HepG2 (cell line): ENCODE measurements around the gene IVD. TPM values are rescaled to one million over a fixed set of nuclear protein-coding genes. Genes with fewer than 3 reads are reported as not detected.

Experiments
- ATF5 ChIP-seq: sonication (generic); formaldehyde crosslinking; IDR thresholded peaks from 2 replicates; pipeline ENCODE4 v1.4.0; 2020; ENCODE audit warnings: mild to moderate bottlenecking, low read depth, missing genetic modification reagents
- CBX5 ChIP-seq: sonication (generic); formaldehyde crosslinking; IDR thresholded peaks from 2 replicates; pipeline ENCODE4 v1.4.0; 2020; ENCODE audit warnings: missing genetic modification reagents, borderline replicate concordance
- GMEB1 ChIP-seq: sonication (generic); formaldehyde crosslinking; IDR thresholded peaks from 2 replicates; pipeline ENCODE4 v1.5.1; 2020; ENCODE audit warnings: missing genetic modification reagents, mild to moderate bottlenecking, borderline replicate concordance
- IRF2 ChIP-seq: IDR thresholded peaks from 2 replicates; pipeline ENCODE4 v1.6.1; 2018; ENCODE audit warnings: missing genetic modification reagents, missing compliant biosample characterization
- NR1H2 ChIP-seq: sonication (generic); formaldehyde crosslinking; IDR thresholded peaks from 2 replicates; pipeline ENCODE4 v1.8.1; 2022; ENCODE audit warnings: low read depth, missing genetic modification reagents, borderline replicate concordance
- NR2F1 ChIP-seq, 2 experiments: fragments of 450-650 bp in 1 of 2; formaldehyde crosslinking in 1 of 2; IDR thresholded peaks; 2 replicates each; pipeline versions ENCODE4 v1.5.0 to v1.6.1; 2016 to 2020; ENCODE audit warnings: mild to moderate bottlenecking in 1 of 2, missing compliant biosample characterization in 1 of 2, missing genetic modification reagents in 1 of 2, moderate library complexity in 1 of 2
- SKIL ChIP-seq: sonication (generic); formaldehyde crosslinking; IDR thresholded peaks from 2 replicates; pipeline ENCODE4 v1.8.0; 2022; ENCODE audit warnings: missing genetic modification reagents, mild to moderate bottlenecking, moderate library complexity, borderline replicate concordance
- ZFP36L2 ChIP-seq: sonication (generic); formaldehyde crosslinking; IDR thresholded peaks from 2 replicates; pipeline ENCODE4 v1.4.0; 2020; ENCODE audit warnings: missing genetic modification reagents
- ZFP91 ChIP-seq: sonication (generic); formaldehyde crosslinking; IDR thresholded peaks from 2 replicates; pipeline ENCODE4 v1.9.0; 2022; ENCODE audit warnings: missing genetic modification reagents, mild to moderate bottlenecking, borderline replicate concordance
- ZNF10 ChIP-seq: sonication (generic); formaldehyde crosslinking; IDR thresholded peaks from 2 replicates; pipeline ENCODE4 v1.4.0; 2020; ENCODE audit warnings: mild to moderate bottlenecking, low read depth, missing genetic modification reagents, borderline replicate concordance
- ZNF276 ChIP-seq: sonication (generic); formaldehyde crosslinking; IDR thresholded peaks from 2 replicates; pipeline ENCODE4 v1.4.0; 2020; ENCODE audit warnings: mild to moderate bottlenecking, low read depth, missing genetic modification reagents
- ZNF782 ChIP-seq: sonication (generic); formaldehyde crosslinking; IDR thresholded peaks from 2 replicates; pipeline ENCODE4 v1.4.0; 2020; ENCODE audit warnings: missing genetic modification reagents, mild to moderate bottlenecking, borderline replicate concordance
- polyA plus RNA-seq, 8 experiments: library from polyadenylated mRNA; depleted of rRNA in 3 of 8; stranded (reverse) in 7 of 8; unstranded in 1 of 8; fragments of >200 nt; fragmentation: Illumina TruSeq in 4 of 8; extraction: Trizol in 4 of 8; gene quantifications; 2 replicates each; pipeline versions ENCODE4 v1.2.1 to v1.2.3, GENCODE V29; 2011 to 2016; ENCODE audit warnings: low read depth in 4 of 8, missing spikeins in 1 of 8, mixed read lengths in 1 of 8; ENCODE audit not compliant: insufficient read depth in 1 of 8
- total RNA-seq, 5 experiments: library from RNA; depleted of rRNA; stranded (reverse); fragments of >200 nt; fragmentation: Illumina TruSeq; extraction: Trizol; gene quantifications; 2 replicates each; pipeline ENCODE4 v1.2.3, GENCODE V29; 2016; ENCODE audit warnings: low read depth in 1 of 5

The IVD gene
- total and polyA plus RNA-seq, 2 of the 13 experiments (the other 11 are each of a cell fraction or from before 2014, with no cell fraction given), result 48.0 to 53.9 TPM

GRCh38 chr15:40421246-40422157, 15.9 kb downstream of the IVD start (continued):
- TF ChIP-seq ZNF276 (no peak), NR1H2 (CRISPR knock-in tag) (no peak), CBX5 (peak; percentile 21; the same call in 1 of the 2 replicates), NR2F1 (CRISPR knock-in tag; IDR thresholded peaks at IDR 0.05) (0 out of 4 replicates have a peak, but pooled peaks of 1 of the 2 experiments have one; percentile 53), ZNF10 (CRISPR knock-in tag) (no peak), IRF2 (CRISPR knock-in tag) (peak; percentile 55; the same call in 1 of the 2 replicates), ZFP91 (CRISPR knock-in tag) (peak; percentile 83), ZNF782 (CRISPR knock-in tag) (peak; percentile 37; the same call in 1 of the 2 replicates), SKIL (CRISPR knock-in tag) (no peak), GMEB1 (CRISPR knock-in tag) (no peak), ZFP36L2 (CRISPR knock-in tag) (no peak), ATF5 (CRISPR knock-in tag) (no peak)
